Cardiac muscle cell (in vitro differentiated cells and primary cell): Measurements from ENCODE around the gene EYA2. TPM values are rescaled to one million over a fixed set of nuclear protein-coding genes. Genes with fewer than 3 reads are reported as not detected.

Experiments
- DNase-seq, 2 donors: peaks; one replicate each; pipeline versions ENCODE4 v3.0.0 to v3.0.0-alpha.2; 2010 to 2017; ENCODE audit warnings: low read depth in 1 of 2, low spot score in 1 of 2
- H3K27ac ChIP-seq: fragments of 200-600 bp; sonication (generic); 2 replicates; pipeline ENCODE4 v1.5.1; 2016
- H3K27me3 ChIP-seq: fragments of 200-600 bp; sonication (generic); 2 replicates; pipeline ENCODE4 v1.6.0; 2016; ENCODE audit warnings: control low read depth
- H3K36me3 ChIP-seq: fragments of 200-600 bp; sonication (generic); 2 replicates; pipeline ENCODE4 v1.5.1; 2016; ENCODE audit warnings: control low read depth
- H3K4me1 ChIP-seq: fragments of 200-600 bp; sonication (generic); 2 replicates; pipeline ENCODE4 v1.8.1; 2017; ENCODE audit warnings: low read depth, mild to moderate bottlenecking, mixed run types
- H3K4me3 ChIP-seq: fragments of 200-600 bp; sonication (generic); 2 replicates; pipeline ENCODE4 v1.5.1; 2016; ENCODE audit warnings: mild to moderate bottlenecking
- H3K9me3 ChIP-seq: fragments of 200-600 bp; sonication (generic); 2 replicates; pipeline ENCODE4 v1.5.1; 2017; ENCODE audit warnings: low read depth, mild to moderate bottlenecking, control low read depth
- CTCF ChIP-seq: IDR thresholded peaks from 2 replicates; pipeline ENCODE4 v1.5.1; 2012; ENCODE audit warnings: low read depth, mild to moderate bottlenecking, low read length
- polyA plus RNA-seq: library from polyadenylated mRNA; unstranded; fragments of >200 nt; fragmentation: Nextera tagmentation; extraction: Ambion mirVana; gene quantifications from 2 replicates; pipeline ENCODE4 v1.2.1, GENCODE V29; 2016
- total RNA-seq: library from RNA; depleted of rRNA; stranded (reverse); fragments of >200 nt; gene quantifications from 2 replicates; pipeline ENCODE4 v1.2.3, GENCODE V29; 2016

Gene EYA2
- total and polyA plus RNA-seq, 2 experiments from 2014 or later: 0.30 TPM; not detected in 1

- Histone ChIP-seq H3K36me3 (no peaks in the 10 kb centered on the region), H3K27ac (no peak overlapping the region), H3K4me3 (no peak overlapping the region), H3K9me3 (peaks cover 3% of the 10 kb centered on the region), H3K4me1 (no peaks in the 10 kb centered on the region), H3K27me3 (no peaks in the 10 kb centered on the region)
- TF ChIP-seq CTCF: no peak
- no peak for DNase-seq
Observed at GRCh38 chr20:46850896-46851295, 43.7 kb upstream of the EYA2 start.

GRCh38 chr20:46851746-46852145 is 42.9 kb upstream of the EYA2 start:
- DNase-seq: no peak
- H3K27me3 ChIP-seq: no peaks in the 10 kb centered on the region
- H3K36me3 ChIP-seq: no peaks in the 10 kb centered on the region
- TF ChIP-seq CTCF: no peak
- peaks cover 3% of the 10 kb centered on the region for H3K9me3 ChIP-seq
- H3K27ac ChIP-seq: no peak overlapping the region
- H3K4me1 ChIP-seq: no peaks in the 10 kb centered on the region
- no peak overlapping the region for H3K4me3 ChIP-seq

- no peak for DNase-seq
- Histone ChIP-seq H3K4me1 (no peaks in the 10 kb centered on the region), H3K4me3 (no peak overlapping the region), H3K27me3 (no peaks in the 10 kb centered on the region), H3K9me3 (peaks cover 3% of the 10 kb centered on the region), H3K36me3 (no peaks in the 10 kb centered on the region), H3K27ac (no peak overlapping the region)
- no peak for TF ChIP-seq CTCF
Observed at GRCh38 chr20:46852313-46852712, 42.3 kb upstream of the EYA2 start.

- no peak for TF ChIP-seq CTCF
- H3K4me3 ChIP-seq: no peak overlapping the region
- no peak for DNase-seq
- no peaks in the 10 kb centered on the region for H3K36me3 ChIP-seq
- H3K4me1 ChIP-seq: no peaks in the 10 kb centered on the region
- no peak overlapping the region for H3K27ac ChIP-seq
- peaks cover 3% of the 10 kb centered on the region for H3K9me3 ChIP-seq
- H3K27me3 ChIP-seq: no peaks in the 10 kb centered on the region
Observed at GRCh38 chr20:46853926-46854325, 40.7 kb upstream of the EYA2 start.

- Histone ChIP-seq H3K4me1 (no peaks in the 10 kb centered on the region), H3K9me3 (peaks cover 3% of the 10 kb centered on the region), H3K36me3 (no peaks in the 10 kb centered on the region), H3K27ac (no peak overlapping the region), H3K27me3 (no peaks in the 10 kb centered on the region), H3K4me3 (no peak overlapping the region)
- DNase-seq: peak in 1 of 2 donors; percentile 1
- no peak for TF ChIP-seq CTCF
Observed at GRCh38 chr20:46857061-46857831, 37.4 kb upstream of the EYA2 start.
